Liver (tissue), 9 donors: ENCODE data around the gene MAPRE2. TPM values are rescaled to one million over a fixed set of nuclear protein-coding genes. Genes with fewer than 3 reads are reported as not detected.

Source experiments
- DNase-seq: peaks from one replicate; pipeline ENCODE4 v3.0.0-alpha.2; 2017; ENCODE audit warnings: low spot score
- H3K27ac ChIP-seq, 2 donors: one replicate each; pipeline ENCODE4 v1.7.0; 2013; ENCODE audit warnings: inconsistent platforms in 2 of 2, low read length in 2 of 2, control low read depth in 1 of 2, low read depth in 1 of 2, mild to moderate bottlenecking in 1 of 2
- H3K27me3 ChIP-seq, 4 donors: one replicate each; pipeline versions ENCODE4 v1.6.1 to v1.7.0; 2013; ENCODE audit warnings: low read length in 3 of 4, inconsistent platforms in 1 of 4, mild to moderate bottlenecking in 1 of 4, moderate library complexity in 1 of 4; ENCODE audit not compliant: control insufficient read depth in 4 of 4, insufficient read depth in 4 of 4
- H3K36me3 ChIP-seq, 4 donors: one replicate each; pipeline versions ENCODE4 v1.6.1 to v1.7.0; 2013; ENCODE audit warnings: low read length in 3 of 4, mild to moderate bottlenecking in 3 of 4, low read depth in 1 of 4, moderate library complexity in 1 of 4; ENCODE audit not compliant: control insufficient read depth in 4 of 4, insufficient read depth in 3 of 4
- H3K4me1 ChIP-seq, 4 donors: one replicate each; pipeline versions ENCODE4 v1.6.1 to v1.7.0; 2013; ENCODE audit warnings: low read length in 3 of 4, mild to moderate bottlenecking in 3 of 4, moderate library complexity in 1 of 4; ENCODE audit not compliant: control insufficient read depth in 4 of 4, insufficient read depth in 4 of 4
- H3K4me3 ChIP-seq, 3 donors: one replicate each; pipeline versions ENCODE4 v1.6.1 to v1.7.0; 2013; ENCODE audit warnings: low read length in 3 of 3, control low read depth in 1 of 3, low read depth in 1 of 3, mild to moderate bottlenecking in 1 of 3
- H3K9ac ChIP-seq, 2 donors: one replicate each; pipeline ENCODE4 v1.7.0; 2013; ENCODE audit warnings: low read length in 2 of 2, mild to moderate bottlenecking in 2 of 2, moderate library complexity in 2 of 2, control low read depth in 1 of 2, low read depth in 1 of 2
- H3K9me3 ChIP-seq, 4 donors: one replicate each; pipeline versions ENCODE4 v1.6.1 to v1.7.0; 2013; ENCODE audit warnings: low read length in 3 of 4; ENCODE audit not compliant: control insufficient read depth in 4 of 4
- EGR1 ChIP-seq, 2 donors: IDR thresholded peaks; 2 replicates each; pipeline ENCODE4 v1.6.1; 2016 to 2018; ENCODE audit warnings: antibody characterized with exemption in 2 of 2, low read depth in 2 of 2
- FOXA1 ChIP-seq: IDR thresholded peaks from 2 replicates; pipeline ENCODE4 v1.6.1; 2016; ENCODE audit warnings: antibody characterized with exemption
- FOXA2 ChIP-seq: IDR thresholded peaks from 2 replicates; pipeline ENCODE4 v1.6.1; 2016; ENCODE audit warnings: antibody characterized with exemption
- HNF4A ChIP-seq, 2 donors: conservative IDR thresholded peaks; 2 replicates each; pipeline ENCODE4 v1.6.1; 2016; ENCODE audit warnings: antibody characterized with exemption in 2 of 2, mild to moderate bottlenecking in 2 of 2
- HNF4G ChIP-seq: IDR thresholded peaks from 2 replicates; pipeline ENCODE4 v1.6.1; 2016; ENCODE audit warnings: antibody characterized with exemption
- NR2F2 ChIP-seq: IDR thresholded peaks from 2 replicates; pipeline ENCODE4 v1.6.1; 2016; ENCODE audit warnings: antibody characterized with exemption
- RAD21 ChIP-seq, 2 donors: IDR thresholded peaks; 2 replicates each; pipeline ENCODE4 v1.6.1; 2016; ENCODE audit warnings: antibody characterized with exemption in 2 of 2, mild to moderate bottlenecking in 2 of 2
- RXRA ChIP-seq, 2 donors: IDR thresholded peaks; 2 replicates each; pipeline ENCODE4 v1.6.1; 2017 to 2018; ENCODE audit warnings: antibody characterized with exemption in 2 of 2, mild to moderate bottlenecking in 1 of 2
- SP1 ChIP-seq: IDR thresholded peaks from 2 replicates; pipeline ENCODE4 v1.6.1; 2018; ENCODE audit warnings: antibody characterized with exemption, mild to moderate bottlenecking
- TAF1 ChIP-seq: conservative IDR thresholded peaks from 2 replicates; pipeline ENCODE4 v1.6.1; 2016; ENCODE audit warnings: antibody characterized with exemption, mild to moderate bottlenecking
- YY1 ChIP-seq: IDR thresholded peaks from 2 replicates; pipeline ENCODE4 v1.6.1; 2016; ENCODE audit warnings: antibody characterized with exemption, mild to moderate bottlenecking
- WGBS: extraction: QIAGEN DNeasy Blood & Tissue Kit; methylation state at CpG from one replicate; pipeline ENCODE4 v1.1.7; 2013; 5-methylcytosine and 5-hydroxymethylcytosine counted together
- polyA plus RNA-seq, 2 donors: library from polyadenylated mRNA; stranded (reverse) in 1 of 2; unstranded in 1 of 2; fragments of 200-250 nt in 1 of 2; fragments of >200 nt in 1 of 2; fragmentation: Nextera tagmentation in 1 of 2; extraction: Ambion mirVana in 1 of 2; gene quantifications; one replicate each; pipeline versions ENCODE4 v1.2.1 to v1.2.3, GENCODE V29; 2013 to 2015
- total RNA-seq, 2 donors: library from RNA; depleted of rRNA; stranded (reverse); fragments of >200 nt; gene quantifications; one replicate each; pipeline ENCODE4 v1.2.3, GENCODE V29; 2014
- TF ChIP-seq, protein P1 (sequence below): IDR thresholded peaks from 2 replicates; pipeline ENCODE4 v1.6.1; 2016; ENCODE audit warnings: antibody characterized with exemption
- TF ChIP-seq, protein P2 (sequence below): IDR thresholded peaks from 2 replicates; pipeline ENCODE4 v1.6.1; 2016; ENCODE audit warnings: antibody characterized with exemption
- TF ChIP-seq, protein P3 (sequence below): IDR thresholded peaks from 2 replicates; pipeline ENCODE4 v1.6.1; 2016; ENCODE audit warnings: antibody characterized with exemption, mild to moderate bottlenecking
- TF ChIP-seq, protein P4 (sequence below): IDR thresholded peaks from 2 replicates; pipeline ENCODE4 v1.6.1; 2016; ENCODE audit warnings: antibody characterized with exemption
- donor health status: healthy.
- donor health status: healthy.
- donor health status: healthy.
- donor health status: healthy.
- donor health status: healthy.

Gene MAPRE2
- total and polyA plus RNA-seq, 4 donors = 7.9 to 12.8 (median 11.0) TPM

DNA sequence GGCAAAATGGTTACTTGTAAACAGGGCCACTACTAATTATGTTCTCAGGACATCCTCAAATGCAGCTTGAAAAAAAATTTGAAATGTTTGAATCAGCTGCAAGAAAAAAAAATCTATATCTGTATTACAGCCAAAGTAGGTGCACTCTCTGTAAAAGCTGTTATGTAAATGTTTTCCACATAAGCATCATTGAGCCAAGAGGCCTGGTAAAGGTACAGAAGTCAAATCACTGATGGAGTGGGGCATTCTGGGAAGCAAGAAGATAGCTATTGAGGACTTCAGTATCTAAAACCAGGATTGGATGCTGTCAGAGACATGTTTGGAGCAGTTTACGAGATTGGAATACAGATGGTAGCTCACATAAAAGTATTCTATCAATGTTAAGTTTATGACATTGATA, 80.3 kb downstream of the MAPRE2 start (continued):
- no peak for TF ChIP-seq HNF4G

DNA sequence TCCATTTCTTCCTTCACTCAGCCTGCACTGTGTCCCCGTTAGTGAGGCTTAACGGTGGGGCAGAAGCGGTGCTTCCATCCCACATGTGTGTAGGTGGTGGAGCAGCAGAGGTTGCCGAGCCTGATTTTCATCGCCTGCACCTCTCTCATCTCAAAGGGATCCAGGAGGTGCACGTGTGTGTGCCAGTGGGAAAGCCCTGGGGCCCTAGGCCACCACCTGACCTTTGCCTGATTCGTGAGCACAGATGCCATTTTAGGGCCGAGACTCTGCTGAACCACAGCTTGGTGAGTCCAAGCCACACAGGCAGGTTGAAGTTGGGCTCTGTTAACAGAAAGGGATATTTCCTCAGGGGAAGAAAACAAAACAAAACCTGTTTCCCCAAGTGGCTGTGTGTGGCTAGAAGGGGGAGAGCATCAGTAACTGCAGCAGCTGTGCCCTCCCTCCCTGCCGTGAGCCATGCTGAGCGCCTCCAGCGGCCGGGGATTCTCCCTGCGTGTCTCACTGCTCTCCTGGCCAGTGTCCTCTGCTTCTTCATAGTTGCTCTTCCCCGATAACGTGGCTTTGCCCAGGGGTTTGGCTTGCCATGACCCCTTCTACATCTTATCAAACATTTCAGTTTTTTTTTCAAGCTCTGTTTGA, 81.5 kb downstream of the MAPRE2 start:
- Histone ChIP-seq H3K4me1 (peaks cover 5 to 48% (median 35%) of the 10 kb centered on the region in 4 donors), H3K27ac (no peak overlapping the region), H3K9me3 (no peaks in the 10 kb centered on the region), H3K36me3 (peaks cover 0 to 7% (median 0%) of the 10 kb centered on the region in 4 donors), H3K9ac (no peak overlapping the region), H3K4me3 (no peak overlapping the region), H3K27me3 (no peaks in the 10 kb centered on the region)
- TF ChIP-seq HNF4A (conservative IDR thresholded peaks at IDR 0.05) (no peak), YY1 (no peak), EGR1 (IDR thresholded peaks at IDR 0.05; ENCODE audit: low read depth in 2 of 2) (no peak), FOXA2 (no peak), NR2F2 (no peak)
- TF ChIP-seq, protein P1, sequence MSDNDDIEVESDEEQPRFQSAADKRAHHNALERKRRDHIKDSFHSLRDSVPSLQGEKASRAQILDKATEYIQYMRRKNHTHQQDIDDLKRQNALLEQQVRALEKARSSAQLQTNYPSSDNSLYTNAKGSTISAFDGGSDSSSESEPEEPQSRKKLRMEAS = no peak
- TF ChIP-seq, protein P2, sequence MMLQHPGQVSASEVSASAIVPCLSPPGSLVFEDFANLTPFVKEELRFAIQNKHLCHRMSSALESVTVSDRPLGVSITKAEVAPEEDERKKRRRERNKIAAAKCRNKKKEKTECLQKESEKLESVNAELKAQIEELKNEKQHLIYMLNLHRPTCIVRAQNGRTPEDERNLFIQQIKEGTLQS = no peak
- TF ChIP-seq, protein P3, sequence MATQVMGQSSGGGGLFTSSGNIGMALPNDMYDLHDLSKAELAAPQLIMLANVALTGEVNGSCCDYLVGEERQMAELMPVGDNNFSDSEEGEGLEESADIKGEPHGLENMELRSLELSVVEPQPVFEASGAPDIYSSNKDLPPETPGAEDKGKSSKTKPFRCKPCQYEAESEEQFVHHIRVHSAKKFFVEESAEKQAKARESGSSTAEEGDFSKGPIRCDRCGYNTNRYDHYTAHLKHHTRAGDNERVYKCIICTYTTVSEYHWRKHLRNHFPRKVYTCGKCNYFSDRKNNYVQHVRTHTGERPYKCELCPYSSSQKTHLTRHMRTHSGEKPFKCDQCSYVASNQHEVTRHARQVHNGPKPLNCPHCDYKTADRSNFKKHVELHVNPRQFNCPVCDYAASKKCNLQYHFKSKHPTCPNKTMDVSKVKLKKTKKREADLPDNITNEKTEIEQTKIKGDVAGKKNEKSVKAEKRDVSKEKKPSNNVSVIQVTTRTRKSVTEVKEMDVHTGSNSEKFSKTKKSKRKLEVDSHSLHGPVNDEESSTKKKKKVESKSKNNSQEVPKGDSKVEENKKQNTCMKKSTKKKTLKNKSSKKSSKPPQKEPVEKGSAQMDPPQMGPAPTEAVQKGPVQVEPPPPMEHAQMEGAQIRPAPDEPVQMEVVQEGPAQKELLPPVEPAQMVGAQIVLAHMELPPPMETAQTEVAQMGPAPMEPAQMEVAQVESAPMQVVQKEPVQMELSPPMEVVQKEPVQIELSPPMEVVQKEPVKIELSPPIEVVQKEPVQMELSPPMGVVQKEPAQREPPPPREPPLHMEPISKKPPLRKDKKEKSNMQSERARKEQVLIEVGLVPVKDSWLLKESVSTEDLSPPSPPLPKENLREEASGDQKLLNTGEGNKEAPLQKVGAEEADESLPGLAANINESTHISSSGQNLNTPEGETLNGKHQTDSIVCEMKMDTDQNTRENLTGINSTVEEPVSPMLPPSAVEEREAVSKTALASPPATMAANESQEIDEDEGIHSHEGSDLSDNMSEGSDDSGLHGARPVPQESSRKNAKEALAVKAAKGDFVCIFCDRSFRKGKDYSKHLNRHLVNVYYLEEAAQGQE = no peak
- DNase-seq = no peak
- WGBS = 86% methylated on average over 15 of the region's 15 CpGs

DNA sequence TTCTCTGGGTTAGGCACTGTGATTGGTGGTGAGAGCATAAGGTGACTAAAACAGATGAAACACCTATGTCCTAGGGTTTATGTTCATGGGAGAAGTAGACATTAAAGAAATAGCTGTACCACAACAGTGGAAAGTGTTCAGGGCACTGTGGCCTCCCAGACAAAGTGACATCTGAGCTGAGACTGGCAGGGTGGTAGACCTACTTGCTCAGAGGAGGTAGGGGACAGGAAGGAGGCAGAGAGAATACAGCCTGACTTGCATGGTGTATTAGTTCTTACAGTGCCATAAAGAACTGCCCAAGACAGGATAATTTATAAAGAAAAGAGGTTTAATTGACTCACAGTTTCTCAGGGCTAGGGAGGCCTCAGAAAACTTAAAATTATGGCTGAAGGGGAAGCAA, 82.6 kb downstream of the MAPRE2 start:
- Histone ChIP-seq H3K27me3 (no peaks in the 10 kb centered on the region), H3K27ac (no peak overlapping the region), H3K9me3 (no peaks in the 10 kb centered on the region), H3K36me3 (peaks cover 0 to 8% (median 6%) of the 10 kb centered on the region in 4 donors), H3K4me3 (no peak overlapping the region), H3K9ac (no peak overlapping the region), H3K4me1 (peaks cover 2 to 37% (median 24%) of the 10 kb centered on the region in 4 donors)
- DNase-seq = no peak
- TF ChIP-seq FOXA1 (no peak), RAD21 (IDR thresholded peaks at IDR 0.05) (no peak), FOXA2 (no peak), SP1 (no peak), HNF4A (conservative IDR thresholded peaks at IDR 0.05) (no peak), YY1 (no peak), NR2F2 (no peak), RXRA (IDR thresholded peaks at IDR 0.05) (no peak), TAF1 (no peak), HNF4G (no peak)
- TF ChIP-seq, protein P3 = no peak
- TF ChIP-seq, protein P4, sequence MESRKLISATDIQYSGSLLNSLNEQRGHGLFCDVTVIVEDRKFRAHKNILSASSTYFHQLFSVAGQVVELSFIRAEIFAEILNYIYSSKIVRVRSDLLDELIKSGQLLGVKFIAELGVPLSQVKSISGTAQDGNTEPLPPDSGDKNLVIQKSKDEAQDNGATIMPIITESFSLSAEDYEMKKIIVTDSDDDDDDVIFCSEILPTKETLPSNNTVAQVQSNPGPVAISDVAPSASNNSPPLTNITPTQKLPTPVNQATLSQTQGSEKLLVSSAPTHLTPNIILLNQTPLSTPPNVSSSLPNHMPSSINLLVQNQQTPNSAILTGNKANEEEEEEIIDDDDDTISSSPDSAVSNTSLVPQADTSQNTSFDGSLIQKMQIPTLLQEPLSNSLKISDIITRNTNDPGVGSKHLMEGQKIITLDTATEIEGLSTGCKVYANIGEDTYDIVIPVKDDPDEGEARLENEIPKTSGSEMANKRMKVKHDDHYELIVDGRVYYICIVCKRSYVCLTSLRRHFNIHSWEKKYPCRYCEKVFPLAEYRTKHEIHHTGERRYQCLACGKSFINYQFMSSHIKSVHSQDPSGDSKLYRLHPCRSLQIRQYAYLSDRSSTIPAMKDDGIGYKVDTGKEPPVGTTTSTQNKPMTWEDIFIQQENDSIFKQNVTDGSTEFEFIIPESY = no peak
